ENCODE data around the gene CTAGE9.
"Not testable (repeated sequence)": the region's sequence is repeated elsewhere in the genome, so short reads cannot be mapped to it uniquely, and the experiment has no call there.

Gene CTAGE9

DNA sequence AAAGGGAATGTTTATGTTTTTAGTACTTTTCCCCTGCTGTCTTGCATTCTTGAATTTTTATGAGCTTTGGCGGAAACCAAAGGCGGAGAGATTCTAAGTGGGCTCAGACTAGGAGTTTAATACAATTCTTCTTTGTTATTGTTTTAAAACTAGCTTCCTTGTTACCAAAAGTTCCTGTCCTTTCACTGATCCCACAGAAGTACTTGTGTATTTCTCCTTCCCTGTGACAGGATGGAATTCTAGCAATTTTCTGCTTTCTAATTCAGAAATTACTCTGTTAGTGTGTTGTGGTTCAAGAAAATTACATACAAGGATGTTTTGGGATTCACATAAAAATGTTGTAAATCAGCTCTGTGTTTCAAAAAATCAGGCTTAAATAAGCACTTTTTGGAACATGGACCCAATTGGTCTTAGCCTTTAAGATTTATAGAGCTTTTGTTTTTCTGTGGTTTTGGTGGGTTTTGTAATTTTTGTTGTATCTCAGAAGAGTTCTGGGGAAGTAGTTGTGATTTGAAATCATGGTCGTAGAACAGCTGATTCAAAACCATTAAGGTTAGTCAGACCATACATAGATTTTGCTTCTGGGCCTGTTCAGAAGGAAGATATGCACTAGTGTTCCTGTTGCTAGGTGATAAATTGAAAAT, 17.6 kb upstream of the CTAGE9 start:
- no peak for DNase-seq

DNA sequence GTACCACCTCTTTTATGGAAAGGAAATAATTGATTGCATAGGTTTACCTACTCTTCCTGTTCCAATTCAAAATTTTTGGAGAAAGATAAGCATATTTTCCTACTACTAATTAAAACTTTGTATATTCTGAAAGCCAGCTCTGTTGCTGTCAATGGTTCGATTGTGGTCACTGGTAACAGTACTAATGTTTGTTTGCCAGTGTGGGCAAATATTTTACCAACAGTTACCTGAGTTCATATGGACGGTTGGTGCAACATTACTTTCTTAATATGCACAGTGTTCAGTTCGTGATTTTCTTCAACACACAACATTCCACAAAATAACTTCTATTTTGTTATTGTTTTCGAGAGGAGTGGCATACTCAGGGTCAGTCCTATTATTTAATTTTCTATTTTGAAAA, 17.1 kb upstream of the CTAGE9 start:
- DNase-seq, result no peak

DNA sequence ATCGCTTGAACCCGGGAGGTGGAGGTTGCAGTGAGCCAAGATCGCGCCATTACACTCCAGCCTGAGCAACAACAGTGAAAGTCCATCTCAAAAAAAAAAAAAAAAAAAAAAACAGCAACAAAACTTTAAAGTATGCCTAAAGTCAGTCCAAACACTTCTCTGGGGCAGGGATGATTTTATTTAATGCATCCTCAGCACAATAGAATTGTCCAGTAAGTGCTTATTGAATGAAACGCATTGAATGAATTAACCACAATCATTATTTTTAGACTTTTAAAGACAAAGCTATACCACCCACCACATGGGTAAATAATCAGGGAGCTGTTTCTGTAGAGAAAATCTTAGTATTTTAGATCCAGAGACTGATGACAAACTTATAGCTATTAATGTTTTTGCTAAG, 16.6 kb upstream of the CTAGE9 start:
- DNase-seq, result no peak

DNA sequence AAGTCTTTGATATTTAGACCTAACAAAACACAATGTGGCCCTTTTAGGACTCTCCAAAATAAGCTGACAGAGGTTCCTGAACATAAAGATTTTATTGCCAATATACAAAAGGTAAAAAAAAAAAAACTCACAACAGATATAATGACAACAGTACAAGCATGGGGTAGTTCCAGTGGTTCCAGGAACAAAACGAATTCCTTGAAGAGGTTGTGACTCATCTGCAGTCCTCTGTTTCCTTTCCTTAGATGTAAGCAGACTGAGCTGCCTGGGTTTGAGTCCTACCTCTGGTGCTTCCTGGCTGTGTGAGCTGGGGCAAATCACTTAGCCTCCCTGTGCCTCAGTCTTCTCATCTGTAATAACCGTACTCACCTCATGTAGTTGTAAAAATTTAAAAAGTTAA, 13.3 kb upstream of the CTAGE9 start:
- no peak for DNase-seq

DNA sequence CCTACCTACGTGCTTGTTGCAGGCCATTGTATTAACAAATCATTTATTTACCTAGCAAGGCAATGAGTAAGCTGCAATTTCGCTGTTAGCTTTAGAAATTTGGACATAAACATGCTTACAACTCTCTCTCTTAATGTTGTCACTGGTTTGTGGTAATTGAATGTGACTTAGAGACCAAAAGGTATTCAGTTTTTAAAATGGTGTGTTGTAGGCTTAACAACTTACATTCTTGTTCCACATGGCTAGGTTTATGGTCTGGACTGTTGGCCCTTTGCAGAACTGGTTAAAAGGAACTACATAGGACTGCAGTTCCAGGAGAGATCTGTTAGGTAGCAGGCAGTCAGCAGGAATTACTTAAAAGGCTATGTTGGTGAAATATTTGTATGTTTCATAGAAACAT, 10.3 kb upstream of the CTAGE9 start:
- DNase-seq, result no peak

DNA sequence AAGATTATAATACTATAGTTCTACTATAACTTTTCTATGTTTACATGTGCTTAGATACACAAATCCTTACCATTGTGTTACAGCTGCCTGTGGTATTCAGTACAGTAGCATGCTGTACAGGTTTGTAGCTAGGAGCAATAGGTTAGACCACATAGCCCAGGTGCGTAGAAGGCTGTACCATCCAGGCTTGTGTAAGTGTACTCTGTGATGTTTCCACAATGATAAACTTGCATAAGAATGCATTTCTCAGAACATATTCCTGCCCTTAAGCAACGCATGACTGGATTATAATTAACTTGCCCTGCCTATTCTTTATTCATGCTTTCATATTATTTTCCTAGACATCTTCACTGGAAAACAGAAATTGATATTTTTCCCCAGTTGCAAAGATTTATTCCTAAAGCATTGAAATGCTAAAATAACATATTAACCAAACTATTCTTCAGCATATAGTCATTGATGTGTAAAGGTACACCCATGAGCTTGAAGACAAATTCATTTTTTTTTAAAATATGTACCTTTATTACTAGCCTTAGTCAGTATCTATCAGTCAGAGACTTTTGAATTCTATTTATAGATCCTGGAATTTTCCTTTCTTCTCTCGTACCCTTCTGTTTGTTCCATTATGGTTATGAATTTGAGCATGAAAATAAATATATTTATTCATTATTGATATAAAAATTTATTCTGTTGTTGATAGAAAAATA, 7.2 kb upstream of the CTAGE9 start:
- DNase-seq, result no peak

DNA sequence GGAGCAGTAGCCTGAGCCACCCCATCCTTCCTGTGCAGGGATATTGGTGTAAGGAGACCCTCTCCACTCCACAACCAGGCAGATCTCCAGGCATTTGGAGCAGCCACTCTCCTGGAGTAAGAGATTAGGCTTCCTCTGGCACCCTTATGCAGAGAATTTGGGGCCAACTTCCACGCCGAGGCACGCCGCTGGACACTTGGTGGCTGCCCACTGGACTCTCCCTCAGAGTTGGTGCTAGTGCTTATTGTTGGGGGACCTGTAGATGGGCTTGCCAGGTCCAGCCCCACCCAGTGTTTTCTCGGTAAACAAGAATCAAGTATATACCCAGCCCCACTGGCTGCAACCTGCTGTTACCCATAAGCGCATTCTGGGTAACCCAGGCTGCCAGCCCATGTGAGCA, 4.8 kb upstream of the CTAGE9 start:
- DNase-seq, result not testable (repeated sequence)

DNA sequence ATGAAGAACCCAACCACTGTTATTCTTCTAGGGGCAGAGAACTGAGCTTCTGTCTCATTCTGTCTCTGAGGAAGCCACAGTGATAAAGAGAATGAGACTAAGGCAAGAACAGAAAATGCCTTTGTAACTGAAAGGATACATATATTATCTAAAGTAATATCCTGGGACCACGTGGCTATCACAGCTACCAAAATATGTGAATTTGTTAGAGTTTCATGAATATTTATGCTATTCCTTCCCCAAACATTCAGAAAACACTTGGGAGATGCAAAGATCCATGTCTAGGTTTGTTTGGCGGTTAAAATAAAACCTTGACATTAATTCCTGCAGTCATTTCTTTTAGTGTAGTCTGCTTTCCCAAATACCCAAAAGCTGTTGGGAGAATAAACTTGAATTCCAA, 6.9 kb downstream of the CTAGE9 start:
- not testable (repeated sequence) for DNase-seq

DNA sequence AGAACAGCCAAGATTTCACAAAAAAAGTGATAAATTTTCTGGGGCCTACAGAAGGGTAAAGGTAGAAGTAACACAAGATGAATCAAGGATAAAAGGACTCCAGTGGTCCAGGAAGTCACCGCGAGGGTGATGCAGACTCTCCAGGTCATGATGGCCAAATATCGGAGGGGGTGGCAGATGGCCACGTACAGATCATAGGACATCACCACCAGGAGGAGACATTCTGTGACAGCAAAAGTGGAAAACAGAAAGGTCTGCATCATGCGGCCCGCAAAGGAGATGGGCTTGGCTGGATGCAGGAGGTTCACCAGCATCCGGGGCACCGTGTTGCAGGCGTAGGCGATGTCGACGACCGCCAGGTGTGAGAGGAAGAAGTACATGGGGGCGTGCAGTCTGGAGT, 10.0 kb downstream of the CTAGE9 start:
- DNase-seq, result not testable (repeated sequence)

DNA sequence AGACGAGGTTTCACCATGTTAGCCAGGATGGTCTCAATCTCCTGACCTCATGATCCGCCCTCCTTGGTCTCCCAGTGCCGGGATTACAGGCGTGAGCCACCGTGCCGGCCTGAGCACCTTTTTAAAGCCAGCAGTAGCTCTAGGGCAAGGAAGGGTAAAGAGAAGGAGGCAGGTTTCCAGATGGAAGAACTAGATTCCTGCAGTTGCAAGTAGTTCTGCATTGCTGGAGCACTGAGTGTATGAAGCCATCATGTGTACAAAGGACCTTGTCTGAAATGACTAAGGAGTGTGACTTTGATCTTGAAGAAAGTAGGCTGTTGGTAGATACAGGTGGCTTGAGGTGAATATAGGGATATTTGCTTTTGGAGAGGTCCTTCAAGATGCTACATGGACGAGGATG, 13.9 kb downstream of the CTAGE9 start:
- DNase-seq, result no peak

DNA sequence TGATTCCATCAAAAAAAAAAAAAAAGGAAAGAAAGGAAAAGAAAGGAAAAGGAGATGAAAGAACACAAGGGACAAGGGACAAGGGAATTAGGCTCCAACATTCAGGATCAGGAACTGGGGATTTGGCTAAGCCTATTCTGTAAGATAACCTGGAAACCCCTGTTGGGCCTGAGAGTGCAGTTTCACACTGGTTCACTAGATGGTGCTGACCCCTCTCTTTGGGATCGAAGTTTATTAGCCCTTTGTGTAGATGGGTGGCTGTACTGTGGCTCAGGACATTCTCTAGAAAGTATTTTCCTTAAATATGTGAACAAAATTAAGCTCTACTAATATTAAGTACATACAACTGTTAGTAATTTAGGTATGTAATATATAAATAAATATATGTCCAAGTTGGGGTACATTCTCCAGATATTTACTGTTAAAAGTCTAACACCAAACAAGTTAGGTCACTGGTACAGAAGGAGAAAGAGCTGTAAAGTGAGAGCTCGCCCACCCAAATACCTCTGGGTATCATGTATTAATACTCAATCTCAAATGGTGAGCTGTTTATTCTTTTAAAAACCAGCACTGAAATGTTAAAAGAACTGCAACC, 15.9 kb downstream of the CTAGE9 start:
- no peak for DNase-seq

DNA sequence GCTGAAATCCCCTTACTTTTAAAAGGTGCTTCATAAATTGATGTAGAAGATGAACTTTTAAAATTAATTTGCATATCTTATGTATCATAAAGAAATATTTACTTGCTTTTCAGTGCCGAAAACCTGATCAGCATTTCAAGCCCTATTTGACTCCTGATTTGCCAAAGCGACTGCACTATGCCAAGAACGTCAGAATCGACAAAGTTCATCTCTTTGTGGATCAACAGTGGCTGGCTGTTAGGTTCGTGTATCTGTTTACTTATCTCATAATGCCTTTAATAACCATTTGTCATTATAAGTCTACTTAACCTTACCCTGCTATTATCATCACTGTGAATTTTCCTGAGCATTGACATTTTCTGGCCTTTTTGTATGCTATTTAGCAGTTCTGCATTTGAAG, 17.4 kb downstream of the CTAGE9 start:
- no peak for DNase-seq

DNA sequence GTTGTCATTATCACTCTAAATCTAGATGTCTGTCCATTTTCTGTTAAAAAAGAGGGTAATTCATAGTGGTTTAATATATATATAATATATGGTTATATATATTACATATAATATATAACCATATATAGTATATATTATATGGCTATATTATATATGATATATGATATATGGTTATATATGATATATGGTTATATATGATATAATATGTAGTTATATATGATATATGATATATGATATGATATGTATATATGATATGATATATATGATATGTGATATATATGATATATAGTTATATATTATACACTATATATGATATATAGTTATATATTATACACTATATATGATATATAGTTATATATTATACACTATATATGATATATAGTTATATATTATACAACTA, 18.2 kb downstream of the CTAGE9 start:
- DNase-seq, result no peak

DNA sequence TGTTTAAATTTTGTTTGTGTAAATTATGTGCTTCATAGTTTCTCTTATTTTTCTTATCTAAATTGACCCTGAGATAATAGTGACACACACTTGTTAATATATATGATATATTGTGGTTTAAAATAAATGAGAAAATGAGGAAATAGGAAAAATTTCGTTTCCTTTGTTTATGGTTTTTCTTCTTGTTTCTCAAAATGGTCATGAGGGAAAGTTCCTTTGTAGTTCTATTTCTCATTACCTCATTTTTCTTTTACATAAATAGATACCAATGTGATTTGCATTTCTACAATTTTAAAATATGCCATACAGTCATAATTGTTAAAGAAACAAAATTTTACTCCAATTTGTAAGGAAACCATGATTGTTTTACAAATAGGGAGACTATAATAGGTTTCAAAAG, 18.8 kb downstream of the CTAGE9 start:
- DNase-seq, result no peak

DNA sequence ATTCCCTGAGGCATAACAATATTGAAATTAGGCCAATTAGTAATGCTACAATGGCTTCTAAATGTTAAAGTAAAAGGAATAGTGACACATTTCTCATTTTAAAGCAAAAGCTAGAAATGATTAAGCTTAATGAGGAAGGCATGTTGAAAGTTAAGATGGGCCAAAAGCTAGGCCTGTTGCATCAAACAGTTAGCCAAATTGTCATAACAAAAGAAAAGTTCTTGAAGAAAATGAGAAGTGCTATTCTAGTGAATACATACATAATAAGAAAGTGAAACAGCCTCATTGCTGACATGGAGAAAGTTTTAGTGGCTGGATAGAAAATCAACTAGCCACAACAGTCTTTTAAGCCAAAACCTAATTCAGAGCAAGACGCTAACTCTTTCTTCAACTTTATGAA, 22.5 kb downstream of the CTAGE9 start:
- no peak for DNase-seq

DNA sequence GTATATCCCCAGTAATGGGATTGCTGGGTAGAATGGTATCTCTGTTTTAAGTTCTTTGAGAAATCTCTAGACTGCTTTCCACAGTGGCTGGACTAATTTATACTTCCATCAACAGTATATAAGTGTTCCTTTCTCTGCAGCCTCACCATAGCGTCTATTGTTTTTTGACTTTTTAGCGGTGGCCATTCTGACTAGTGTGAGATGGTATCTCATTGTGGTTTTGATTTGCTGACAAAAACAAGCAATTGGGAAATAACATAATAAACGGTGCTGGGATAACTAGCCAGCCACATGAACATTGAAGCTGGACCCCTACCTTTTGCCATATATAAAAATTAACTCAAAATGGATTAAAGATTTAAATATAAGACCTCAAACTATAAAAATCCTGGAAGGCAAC, 23.8 kb downstream of the CTAGE9 start:
- no peak for DNase-seq

DNA sequence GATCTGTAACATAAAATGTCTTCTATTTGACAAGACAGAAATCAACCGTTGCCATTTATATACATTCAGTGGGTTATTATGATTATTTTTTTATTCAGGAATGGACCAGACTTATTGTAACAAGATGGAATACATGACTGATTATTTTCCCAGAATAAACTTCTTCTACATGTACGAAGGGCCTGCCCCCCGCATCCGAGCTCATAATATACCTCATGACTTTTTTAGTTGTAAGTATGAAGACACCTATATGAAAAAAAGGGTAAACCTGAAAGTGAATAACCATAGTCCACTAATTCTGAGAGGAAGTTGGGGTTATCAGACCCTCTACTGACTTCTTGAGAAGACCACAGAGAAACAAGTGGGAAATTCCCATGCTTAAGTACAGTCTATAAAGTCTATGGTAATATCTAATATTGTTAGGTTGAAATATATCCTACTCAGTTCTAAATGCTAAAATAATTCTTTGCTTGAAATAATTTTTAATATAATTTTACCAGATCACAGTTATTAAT, 25.5 kb downstream of the CTAGE9 start:
- DNase-seq, result no peak

DNA sequence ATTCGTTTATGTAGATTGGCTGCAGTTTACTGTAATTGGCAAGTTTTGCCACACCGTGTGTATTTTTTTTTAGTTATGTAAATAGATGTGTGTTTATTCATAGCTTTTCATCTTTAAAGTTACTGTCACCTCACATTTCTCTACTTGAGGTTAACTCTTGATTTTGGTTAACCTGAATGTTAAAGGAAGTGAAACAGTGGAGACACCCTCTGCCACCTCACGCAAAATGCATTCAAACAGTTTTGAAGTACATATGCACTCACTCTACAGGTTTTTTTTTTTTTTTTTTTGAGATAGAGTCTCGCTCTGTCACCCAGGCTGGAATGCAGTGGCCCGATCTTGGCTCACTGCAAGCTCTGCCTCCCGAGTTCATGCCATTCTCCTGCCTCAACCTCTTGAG, 27.3 kb downstream of the CTAGE9 start:
- DNase-seq, result no peak

DNA sequence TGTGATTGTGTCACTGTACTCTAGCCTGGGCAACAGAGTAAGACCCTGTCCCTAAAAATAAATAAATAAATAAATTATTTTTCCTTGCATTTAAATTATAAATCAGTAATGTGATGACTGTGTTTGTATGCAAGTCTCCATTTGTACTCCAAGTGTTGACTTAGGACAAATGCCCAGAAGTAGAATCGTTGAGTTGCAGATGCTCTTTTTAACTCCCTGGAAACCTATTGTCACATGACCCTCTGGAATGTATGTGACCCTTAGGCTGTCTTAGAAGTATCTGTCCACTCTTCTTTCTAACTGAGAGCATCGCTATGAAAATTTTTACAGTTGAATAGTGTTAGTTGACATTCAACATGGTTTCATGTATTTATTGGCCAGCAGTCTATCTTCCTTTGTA, 28.4 kb downstream of the CTAGE9 start:
- no peak for DNase-seq

DNA sequence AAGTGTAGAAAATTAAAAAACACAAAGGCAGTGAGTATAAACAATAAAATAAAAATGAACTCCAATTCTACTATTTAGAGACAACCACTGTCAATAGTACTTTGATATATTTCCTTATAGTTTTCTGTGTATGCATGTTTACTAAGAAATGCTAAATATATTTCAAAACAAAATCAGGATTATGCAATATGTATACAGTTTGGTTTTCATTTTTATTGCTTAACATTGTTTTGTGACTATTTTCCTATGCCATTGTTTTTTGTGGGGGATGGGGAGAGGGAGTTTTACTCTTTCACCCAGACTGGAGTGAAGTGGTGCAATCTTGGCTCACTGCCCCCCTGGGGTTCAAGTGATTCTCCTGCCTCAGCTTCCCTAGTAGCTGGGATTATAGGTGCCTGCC, 29.2 kb downstream of the CTAGE9 start:
- no peak for DNase-seq

DNA sequence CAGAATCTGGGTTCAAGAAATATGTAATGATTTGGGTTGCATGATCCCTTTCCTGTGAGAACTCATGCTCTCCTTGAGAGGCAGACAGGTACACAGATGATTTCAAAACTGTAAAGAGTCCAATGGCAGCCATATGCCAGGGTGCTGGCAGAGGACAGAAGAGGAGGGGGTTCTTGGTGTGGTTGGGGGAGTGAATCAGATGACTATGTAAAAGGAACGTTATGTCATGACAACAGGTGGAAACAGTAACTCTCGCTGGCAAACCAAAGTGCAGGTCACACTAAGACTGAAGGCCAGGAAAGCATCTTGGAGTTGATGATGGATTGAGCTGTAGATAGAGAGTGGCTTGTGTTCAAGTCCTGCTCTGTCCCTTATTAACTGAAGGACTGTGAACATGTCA, 29.9 kb downstream of the CTAGE9 start:
- no peak for DNase-seq

DNA sequence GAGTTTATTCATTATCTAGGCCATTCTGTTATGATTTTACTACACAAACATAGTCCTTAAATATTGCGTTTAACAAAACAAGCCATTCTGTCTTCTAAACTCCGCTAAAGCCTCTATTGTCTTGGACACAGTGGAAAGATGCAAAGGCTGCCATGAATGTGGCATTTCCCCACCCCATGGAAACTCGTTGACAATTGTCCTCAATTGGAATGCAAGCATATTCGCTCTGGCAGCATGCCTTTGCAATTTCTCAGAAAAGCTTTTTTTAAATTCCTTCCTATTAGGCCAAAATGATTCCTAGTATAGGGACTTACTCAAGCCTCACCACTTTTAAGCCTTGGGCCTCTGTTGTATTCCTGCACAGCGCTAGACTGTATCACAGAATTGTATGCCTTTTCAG, 32.4 kb downstream of the CTAGE9 start:
- no peak for DNase-seq

DNA sequence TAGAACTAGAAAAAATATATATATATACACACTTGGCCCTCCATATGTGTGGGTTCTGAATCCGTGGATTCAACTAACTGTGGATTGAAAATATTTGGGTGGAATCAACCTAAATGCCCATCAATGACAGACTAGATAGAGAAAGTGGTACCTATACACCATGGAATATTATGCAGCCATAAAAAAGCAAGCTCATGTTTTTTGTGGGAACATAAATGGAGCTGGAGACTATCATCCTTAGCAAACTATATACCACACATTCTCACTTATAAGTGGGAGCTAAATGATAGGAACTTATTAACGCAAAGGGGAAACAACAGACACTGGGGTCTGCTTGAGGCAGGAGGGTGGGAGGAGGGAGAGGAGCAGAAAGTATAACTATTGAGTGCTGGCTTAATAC, 37.6 kb downstream of the CTAGE9 start:
- no peak for DNase-seq

DNA sequence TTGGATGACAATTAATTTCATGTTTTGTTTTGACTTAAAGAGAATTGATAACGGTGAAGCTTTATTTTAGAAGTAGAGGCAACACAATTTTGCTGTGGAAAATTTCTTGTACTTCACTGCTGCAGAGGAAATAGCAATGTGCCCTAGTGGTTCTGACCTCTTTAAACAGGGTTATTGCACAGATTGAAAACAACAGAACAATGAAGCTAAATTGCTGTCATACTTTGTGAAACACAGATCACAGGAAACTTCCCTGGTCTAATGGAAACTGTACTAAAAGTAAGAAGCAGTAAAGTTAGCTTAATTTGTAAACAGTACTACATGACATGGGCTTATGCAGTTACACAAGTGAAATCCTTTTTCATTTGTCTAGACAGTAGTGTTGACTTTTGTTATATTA, 40.9 kb downstream of the CTAGE9 start:
- DNase-seq, result no peak
